GM12873 (cell line): ENCODE results near the gene SORL1.

Source experiments
- CTCF ChIP-seq: IDR thresholded peaks from 2 replicates; pipeline ENCODE4 v1.5.1; 2012; ENCODE audit warnings: low read depth, mild to moderate bottlenecking, moderate library complexity, low read length, control low read depth; ENCODE audit not compliant: insufficient read depth; ENCODE audit errors: missing control alignments

Gene SORL1

GRCh38 chr11:121575963-121576290 is 123.8 kb downstream of the SORL1 start:
- TF ChIP-seq CTCF, result no peak

- TF ChIP-seq CTCF, result no peak
Measured at GRCh38 chr11:121576531-121576930, 124.4 kb downstream of the SORL1 start.

GRCh38 chr11:121577106-121577848 is 125.2 kb downstream of the SORL1 start:
- TF ChIP-seq CTCF, result no peak

GRCh38 chr11:121578251-121578976 is 126.3 kb downstream of the SORL1 start:
- TF ChIP-seq CTCF, result no peak

DNA sequence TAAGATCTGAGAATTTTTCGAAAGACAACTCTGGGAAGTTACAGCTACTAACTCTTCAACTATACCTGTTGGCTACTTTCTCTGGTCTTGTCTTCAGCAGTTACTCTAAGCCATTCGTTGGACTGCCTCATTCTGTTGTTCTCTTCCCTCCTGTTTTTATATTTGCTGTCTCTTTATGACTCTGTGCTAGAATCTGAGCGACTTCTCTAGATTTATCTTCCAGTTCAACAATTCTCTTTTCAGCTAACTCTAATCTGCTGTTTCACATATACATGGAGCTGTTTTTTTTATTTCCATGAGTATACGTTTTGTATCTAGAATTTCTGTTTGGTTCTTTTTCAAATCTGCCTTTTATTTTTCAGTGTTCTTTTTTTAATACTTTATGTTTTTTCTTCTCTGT is 128.0 kb downstream of the SORL1 start:
- TF ChIP-seq CTCF, result no peak

DNA sequence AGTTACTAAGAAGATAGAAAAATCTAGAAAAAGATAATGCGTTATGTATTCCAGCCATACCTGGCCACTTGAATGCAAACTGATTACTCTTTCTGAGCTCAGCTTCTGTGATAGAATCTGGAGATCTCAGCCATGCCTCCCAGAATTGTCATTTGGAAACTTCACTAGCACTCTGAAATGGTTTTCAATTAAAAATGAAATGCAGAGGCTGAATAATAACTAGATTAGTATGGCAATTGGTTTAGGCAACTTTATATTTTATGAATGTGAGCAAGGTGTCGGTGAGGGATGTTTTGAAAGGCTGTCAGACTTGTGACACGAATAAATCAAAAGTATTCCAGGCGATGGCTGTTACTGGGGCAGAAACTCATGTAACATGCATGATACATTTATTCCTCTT is 129.5 kb downstream of the SORL1 start:
- TF ChIP-seq CTCF, result no peak

- no peak for TF ChIP-seq CTCF
Measured at GRCh38 chr11:121582296-121582695, 130.2 kb downstream of the SORL1 start.
